Measurements from ENCODE around the gene TMIE.

Gene TMIE

DNA sequence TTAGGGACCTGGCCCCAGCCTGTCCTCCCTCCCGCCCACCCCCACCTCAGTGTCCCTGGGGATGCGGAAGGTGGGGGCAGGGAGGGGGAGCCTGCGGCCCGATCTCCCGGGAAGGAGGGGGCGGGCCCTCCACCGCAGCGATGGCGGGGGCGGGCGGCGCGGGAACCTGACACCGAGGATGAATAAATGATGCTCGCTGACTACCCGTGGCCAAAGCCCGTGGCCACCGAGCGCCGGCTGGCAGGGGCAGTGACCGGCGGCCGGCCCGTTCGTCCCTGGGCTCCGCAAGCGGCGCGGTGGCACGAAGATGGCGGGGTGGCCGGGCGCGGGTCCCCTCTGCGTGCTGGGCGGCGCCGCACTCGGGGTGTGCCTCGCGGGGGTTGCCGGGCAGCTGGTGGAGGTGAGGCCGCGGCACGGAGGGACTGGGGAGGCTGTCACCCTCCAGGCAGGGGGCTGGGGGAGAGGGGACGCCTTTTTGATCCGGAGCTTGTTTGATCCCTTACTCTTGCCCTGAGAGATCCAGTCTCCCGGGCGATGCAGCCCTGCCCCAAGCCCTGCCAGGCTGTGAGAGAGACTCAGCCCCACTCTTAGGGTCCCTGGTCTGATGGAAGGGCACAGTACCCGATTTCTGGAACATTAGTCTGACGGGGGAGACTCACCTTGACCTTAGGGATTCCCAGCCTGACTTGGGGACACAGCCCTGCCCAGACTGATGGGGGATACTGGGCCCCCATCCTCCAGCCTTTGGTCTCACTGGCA, at the start of gene TMIE:
TSS of gene TMIE (plus strand) at position 212 of the 759 bp plus-strand sequence. CDS start at position 308, 96 bp downstream.
- FAIRE-seq = no peak

DNA sequence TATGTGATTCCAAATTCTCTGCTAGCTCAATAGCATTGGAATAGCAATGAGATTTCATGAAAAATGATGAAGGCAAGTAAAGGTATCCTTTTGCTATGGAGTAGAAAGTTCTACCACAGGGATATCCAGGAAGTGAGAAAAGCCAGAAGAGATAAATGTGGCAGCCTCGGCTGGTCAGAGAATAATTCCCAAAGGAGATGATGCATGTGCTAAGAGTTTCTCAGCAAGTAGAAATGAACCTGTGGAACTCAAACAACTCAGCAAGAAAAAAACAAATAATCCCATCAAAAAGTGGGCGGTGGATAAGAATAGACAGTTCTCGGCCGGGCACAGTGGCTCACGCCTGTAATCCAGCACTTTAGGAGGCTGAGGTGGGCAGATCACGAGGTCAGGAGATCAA, 45.9 kb upstream of the TMIE start:
- no peak for FAIRE-seq

DNA sequence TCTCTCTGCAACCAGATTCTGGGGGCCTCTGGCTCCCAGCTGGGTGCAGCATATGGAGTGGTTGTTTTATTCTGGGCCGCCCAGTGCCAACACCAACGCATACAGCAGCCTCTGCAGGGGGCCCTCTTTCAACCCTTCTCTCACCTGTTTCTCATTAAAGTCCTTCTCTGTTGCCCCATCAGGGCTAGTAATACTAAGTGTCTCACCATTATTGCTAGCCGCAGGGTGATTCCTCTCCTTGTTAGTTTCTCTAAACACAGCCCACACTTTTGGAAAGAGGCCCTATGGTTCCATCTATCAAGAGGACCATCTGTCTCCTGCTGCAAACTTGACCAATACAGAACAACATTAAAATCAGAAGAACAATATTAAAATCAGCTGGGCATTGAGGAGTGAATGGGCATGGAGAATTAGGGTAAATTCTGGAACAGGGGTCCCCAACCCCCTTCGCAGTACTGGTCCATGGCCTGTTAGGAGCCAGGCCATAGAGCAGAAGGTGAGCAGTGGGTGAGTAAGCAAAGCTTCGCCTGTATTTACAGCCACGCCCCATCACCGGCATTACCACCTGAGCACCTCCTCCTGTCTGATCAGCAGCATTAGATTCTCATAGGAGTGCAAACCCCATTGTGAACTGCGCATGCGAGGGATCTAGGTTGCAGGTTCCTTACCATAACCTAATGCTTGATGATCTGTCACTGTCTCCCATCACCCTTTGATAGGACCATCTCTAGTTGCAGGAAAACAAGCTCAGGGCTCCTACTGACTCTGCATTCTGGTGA, 44.2 kb upstream of the TMIE start:
- FAIRE-seq = no peak

DNA sequence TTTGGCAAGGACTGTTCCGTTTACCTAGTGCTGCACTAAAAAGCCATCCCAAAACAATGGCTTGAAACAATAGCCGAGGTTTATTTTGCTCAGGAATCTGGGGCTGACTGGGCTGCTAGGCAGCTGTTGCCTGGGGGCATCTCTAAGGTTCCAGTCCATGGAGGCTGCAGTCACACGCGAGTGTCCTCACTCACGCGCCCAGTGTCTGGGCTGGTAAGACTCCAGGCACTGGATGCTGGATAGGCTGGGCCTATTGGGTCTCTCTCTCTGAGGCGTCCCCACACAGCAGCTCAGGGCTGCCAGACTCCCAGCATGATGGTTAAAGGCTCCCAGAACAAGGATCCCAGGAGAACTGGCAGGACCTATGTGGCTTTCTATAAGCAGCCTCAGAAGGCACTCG, 41.9 kb upstream of the TMIE start:
- no peak for FAIRE-seq

- FAIRE-seq = no peak
Observed at GRCh38 chr3:46660003-46660402, 41.2 kb upstream of the TMIE start.

DNA sequence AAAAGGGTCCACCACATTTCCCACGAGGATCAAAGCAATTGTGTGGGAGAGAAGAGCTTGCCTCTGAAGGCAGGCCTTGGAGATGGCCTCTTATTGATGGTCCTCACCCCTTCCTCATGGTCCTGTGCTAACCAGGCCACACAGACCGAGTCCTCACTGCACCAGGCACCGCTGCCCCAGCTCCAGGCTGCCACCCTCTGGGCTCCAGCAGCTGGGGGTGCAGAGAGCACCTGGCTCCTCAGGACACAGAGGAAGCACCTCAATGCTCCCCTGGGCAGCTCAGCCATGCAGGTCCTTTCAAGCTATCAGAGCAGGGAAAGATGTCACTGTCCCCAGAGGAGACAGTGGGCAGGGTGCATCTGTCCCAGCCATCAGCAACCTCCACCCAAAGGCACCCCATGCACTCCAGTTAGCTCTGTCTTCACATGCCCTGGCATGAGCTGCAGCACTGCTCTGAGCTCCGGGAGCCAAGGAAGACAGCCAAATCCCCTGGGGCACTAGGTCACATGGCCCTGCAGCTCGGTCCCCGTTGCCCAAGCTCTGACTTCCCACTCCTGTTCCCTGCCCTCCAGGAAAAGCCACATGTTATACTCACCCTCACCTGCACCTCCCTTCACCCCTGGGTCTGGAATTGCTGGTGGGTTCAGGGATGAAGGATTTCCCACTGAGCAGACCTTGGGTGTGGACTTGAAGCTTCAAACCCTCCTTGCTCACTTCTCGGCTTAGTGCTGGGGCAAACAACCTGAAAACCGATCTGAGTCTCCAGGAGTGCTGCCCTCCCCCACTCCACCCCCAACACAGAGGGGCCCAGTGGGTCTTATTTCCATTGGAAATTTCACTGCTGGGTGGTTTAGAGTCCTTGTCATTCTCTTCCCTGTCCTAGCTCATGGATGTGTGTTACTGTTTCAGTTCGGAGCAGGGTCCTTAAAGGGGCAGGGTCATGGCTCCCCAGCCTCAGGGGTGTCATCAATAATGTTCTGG, 40.4 kb upstream of the TMIE start:
- FAIRE-seq = no peak

DNA sequence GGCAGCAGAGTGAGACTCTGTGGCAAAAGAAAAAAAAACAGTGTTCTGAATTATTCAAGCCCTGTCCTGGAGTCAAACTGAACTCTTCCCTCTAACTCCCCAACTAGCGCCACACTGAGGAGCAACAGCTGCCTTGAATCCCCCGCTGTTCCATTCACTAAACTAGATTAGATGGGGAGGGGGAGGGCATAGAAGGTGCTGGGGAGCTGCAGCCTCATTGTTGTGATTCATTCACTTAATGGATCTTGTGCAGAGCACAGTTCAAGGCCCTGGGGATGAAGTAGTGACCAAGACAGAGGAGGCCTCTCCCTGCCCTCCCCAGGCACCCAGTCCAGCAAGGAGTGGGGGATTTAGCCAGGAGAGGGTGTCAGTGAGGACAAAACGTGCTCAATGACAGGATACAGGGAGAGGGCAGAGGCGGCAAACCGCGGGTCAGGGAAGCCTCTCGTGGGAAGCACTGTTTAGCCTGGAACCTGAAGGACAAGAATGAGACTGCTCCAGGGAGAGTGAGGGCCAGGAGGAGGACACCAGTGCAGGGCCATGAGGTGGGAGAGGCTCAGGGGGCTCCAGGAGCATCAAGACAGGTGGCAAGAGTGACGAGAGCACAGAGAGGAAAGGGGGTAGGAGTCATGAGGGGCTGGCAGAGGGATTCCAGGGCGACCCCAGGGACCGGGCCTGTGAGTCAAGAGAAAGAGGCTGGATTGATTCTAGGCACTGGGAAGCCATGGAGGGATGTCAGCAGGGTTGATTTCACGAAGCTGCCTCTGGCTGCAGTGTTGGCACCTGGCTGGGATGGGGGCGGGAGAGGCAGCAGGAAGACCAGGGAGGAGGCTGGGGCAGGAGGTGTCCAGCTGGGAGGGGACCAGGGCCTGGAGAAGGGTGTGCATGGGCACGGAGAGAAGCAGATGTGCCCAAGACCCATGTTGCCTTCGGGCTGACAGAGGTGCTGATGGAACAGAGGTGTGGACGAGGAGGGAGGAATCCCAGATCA, 39.1 kb upstream of the TMIE start:
- FAIRE-seq = no peak

- no peak for FAIRE-seq
Observed at GRCh38 chr3:46662771-46663551, 38.2 kb upstream of the TMIE start.

DNA sequence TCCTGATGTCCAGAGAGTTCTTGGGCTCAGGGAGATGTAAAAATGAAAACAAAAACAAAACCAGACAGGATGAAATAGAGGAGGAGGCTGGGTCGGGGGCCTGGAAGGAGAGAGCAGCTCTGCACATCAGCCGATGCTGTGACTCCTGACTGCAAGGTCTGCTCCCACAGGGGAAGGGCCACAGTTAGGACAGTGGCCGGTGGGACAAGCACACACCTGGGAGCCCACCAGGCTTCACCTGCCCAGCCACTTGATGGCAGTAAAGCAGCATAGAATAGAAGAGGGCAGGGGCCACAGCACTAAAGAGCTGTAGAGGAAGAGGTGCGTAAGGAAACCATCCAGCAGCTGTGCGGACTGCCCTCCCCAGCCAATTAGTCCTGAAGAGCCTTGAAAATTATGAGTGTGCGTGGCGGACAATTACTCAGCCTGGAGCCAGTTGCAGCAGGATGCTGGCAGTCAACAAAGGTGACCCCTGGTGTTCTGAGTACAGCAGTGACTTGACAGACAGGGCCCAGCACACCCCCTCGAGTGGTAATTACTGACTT, 37.5 kb upstream of the TMIE start:
- FAIRE-seq = no peak

DNA sequence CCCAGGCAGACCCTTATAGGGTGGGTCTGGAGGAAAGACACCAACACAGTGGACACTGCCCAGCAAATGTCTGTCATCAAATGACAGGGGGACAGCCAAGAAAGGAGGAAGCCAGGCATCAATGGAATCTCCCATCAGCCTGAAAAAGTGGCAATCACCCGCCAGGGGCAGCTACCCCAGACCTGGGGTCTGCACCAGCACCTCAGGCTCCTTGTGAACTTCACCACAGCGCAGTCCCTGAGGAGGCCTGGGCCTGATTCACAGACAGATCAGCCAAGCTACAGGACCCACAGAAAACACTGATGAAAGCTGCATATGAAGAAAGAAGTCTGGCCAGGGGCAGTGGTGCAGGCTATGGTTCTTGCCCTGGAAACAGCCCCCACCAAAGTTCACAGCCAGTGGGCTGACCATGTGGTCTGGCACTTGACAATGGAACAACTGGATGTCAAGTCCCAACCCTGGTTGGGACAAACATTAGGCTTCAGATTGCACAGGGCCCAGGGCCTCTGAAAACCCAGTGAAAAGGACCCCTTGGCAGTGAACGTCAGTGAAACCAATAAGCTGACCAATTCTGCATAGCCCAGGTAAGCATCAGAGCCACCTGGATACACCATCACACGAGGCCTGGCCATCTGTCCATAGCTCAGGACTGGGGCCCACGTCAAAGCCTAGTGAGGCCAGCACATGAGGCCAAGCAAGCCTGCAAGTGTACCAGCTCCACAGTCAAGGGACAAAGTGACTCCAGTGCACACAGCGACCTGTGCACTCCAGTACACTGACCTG, 36.8 kb upstream of the TMIE start:
- no peak for FAIRE-seq

GRCh38 chr3:46664971-46665762, 36.0 kb upstream of the TMIE start:
- no peak for FAIRE-seq

- FAIRE-seq = no peak
Observed at GRCh38 chr3:46665763-46666452, 35.3 kb upstream of the TMIE start.

DNA sequence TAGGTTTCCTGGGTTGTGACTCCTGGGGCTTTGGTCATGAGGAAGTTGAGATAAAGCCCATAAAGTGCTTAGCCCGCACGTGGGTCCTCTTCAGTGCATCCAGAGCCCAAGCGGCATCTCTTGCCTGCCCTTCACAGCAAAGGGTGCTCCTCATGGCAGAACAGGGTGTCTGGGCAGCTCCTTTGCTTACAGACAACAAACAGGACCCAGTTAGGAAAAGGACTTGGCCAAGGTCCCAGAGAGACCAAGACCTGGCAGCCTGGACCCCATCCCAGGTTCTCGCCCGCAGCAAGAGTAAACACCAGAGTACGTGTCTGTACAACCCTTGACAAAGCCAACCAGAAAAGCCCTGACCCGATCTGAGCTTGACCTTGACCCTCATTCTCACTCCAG, 34.7 kb upstream of the TMIE start:
- FAIRE-seq = no peak

GRCh38 chr3:46667061-46667621, 34.1 kb upstream of the TMIE start:
- no peak for FAIRE-seq

DNA sequence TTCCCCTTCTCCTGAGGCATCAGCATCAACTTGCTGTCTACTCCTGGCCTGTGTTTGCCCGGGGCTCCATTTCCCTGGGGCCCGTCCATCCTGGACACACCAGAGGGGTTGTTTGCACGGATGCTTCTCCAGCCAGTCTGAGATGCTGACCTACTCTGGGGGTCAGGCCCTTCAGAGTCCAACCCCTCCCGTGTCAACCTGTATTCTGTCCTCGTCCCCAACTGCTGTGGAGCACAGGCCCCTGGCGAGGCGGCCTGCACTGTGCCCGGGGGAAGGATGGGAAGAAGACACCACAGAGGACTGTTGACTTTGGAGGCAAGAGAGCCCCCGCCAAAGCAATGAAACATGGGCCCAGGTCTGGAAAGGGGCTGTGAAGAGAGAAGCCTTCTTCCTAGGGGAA, 33.5 kb upstream of the TMIE start:
- FAIRE-seq = no peak

GRCh38 chr3:46668116-46668515, 33.1 kb upstream of the TMIE start:
- FAIRE-seq = no peak

GRCh38 chr3:46668591-46668990, 32.6 kb upstream of the TMIE start:
- no peak for FAIRE-seq
